GM21619 (cell line): ENCODE measurements around the gene SPINK2.

Experiments
- ATAC-seq: cut with Tn5 transposase; IDR thresholded peaks from one replicate; pipeline ENCODE4 v1.9.1; 2021; ENCODE audit not compliant: unreplicated experiment

SPINK2 gene

GRCh38 chr4:56799824-56800756 is 21.4 kb downstream of the SPINK2 start:
- peak; percentile 93 for ATAC-seq

GRCh38 chr4:56799161-56799759 is 22.2 kb downstream of the SPINK2 start:
- ATAC-seq = no peak

- no peak for ATAC-seq
These were observed 25.3 kb downstream of the SPINK2 start for GRCh38 chr4:56796211-56796610.

GRCh38 chr4:56791316-56791715 is 30.2 kb downstream of the SPINK2 start:
- no peak for ATAC-seq

- ATAC-seq = no peak
These were observed 30.8 kb downstream of the SPINK2 start for GRCh38 chr4:56790691-56791091.

GRCh38 chr4:56788081-56788480 is 33.4 kb downstream of the SPINK2 start:
- no peak for ATAC-seq

GRCh38 chr4:56787380-56787779 is 34.1 kb downstream of the SPINK2 start:
- no peak for ATAC-seq

- ATAC-seq = no peak
These were observed 34.5 kb downstream of the SPINK2 start for GRCh38 chr4:56786955-56787354.

GRCh38 chr4:56783986-56784385 is 37.5 kb downstream of the SPINK2 start:
- ATAC-seq = no peak

GRCh38 chr4:56782019-56782418 is 39.5 kb downstream of the SPINK2 start:
- ATAC-seq = no peak

- ATAC-seq = no peak
These were observed 48.2 kb downstream of the SPINK2 start for GRCh38 chr4:56773346-56773745.

- ATAC-seq = no peak
These were observed 49.4 kb downstream of the SPINK2 start for GRCh38 chr4:56772134-56772533.

GRCh38 chr4:56768763-56769162 is 52.7 kb downstream of the SPINK2 start:
- no peak for ATAC-seq

- no peak for ATAC-seq
These were observed 53.2 kb downstream of the SPINK2 start for GRCh38 chr4:56768316-56768715.

GRCh38 chr4:56767567-56767966 is 53.9 kb downstream of the SPINK2 start:
- no peak for ATAC-seq

GRCh38 chr4:56764775-56765174 is 56.7 kb downstream of the SPINK2 start:
- ATAC-seq = no peak

- no peak for ATAC-seq
These were observed 57.3 kb downstream of the SPINK2 start for GRCh38 chr4:56764223-56764622.

- ATAC-seq = peak; percentile 29
These were observed 58.8 kb downstream of the SPINK2 start for GRCh38 chr4:56762484-56763250.

- no peak for ATAC-seq
These were observed 61.3 kb downstream of the SPINK2 start for GRCh38 chr4:56760183-56760582.
